ENCODE results near the gene PBX3.
A peak's percentile ranks its signal among the peaks of the same experiment; 100 is the strongest.

PBX3 gene

GRCh38 chr9:125826850-125827249 is 79.7 kb downstream of the PBX3 start:
- DNase-seq, result no peak

- DNase-seq, result no peak
Observed at GRCh38 chr9:125829743-125830142, 82.6 kb downstream of the PBX3 start.

- no peak for DNase-seq
Observed at GRCh38 chr9:125831054-125831453, 83.9 kb downstream of the PBX3 start.

GRCh38 chr9:125831616-125832015 is 84.4 kb downstream of the PBX3 start:
- no peak for DNase-seq

- DNase-seq, result no peak
Observed at GRCh38 chr9:125835655-125836054, 88.5 kb downstream of the PBX3 start.

GRCh38 chr9:125839317-125839716 is 92.1 kb downstream of the PBX3 start:
- DNase-seq, result no peak

GRCh38 chr9:125841444-125841843 is 94.3 kb downstream of the PBX3 start:
- DNase-seq, result no peak

- DNase-seq, result no peak
Observed at GRCh38 chr9:125842242-125842641, 95.1 kb downstream of the PBX3 start.

- DNase-seq, result peak; percentile 80
Observed at GRCh38 chr9:125843646-125844045, 96.5 kb downstream of the PBX3 start.

GRCh38 chr9:125844611-125845010 is 97.4 kb downstream of the PBX3 start:
- no peak for DNase-seq

- no peak for DNase-seq
Observed at GRCh38 chr9:125845271-125845808, 98.2 kb downstream of the PBX3 start.

GRCh38 chr9:125847735-125848134 is 100.6 kb downstream of the PBX3 start:
- no peak for DNase-seq

GRCh38 chr9:125850106-125850632 is 103.0 kb downstream of the PBX3 start:
- no peak for DNase-seq

GRCh38 chr9:125850763-125851162 is 103.6 kb downstream of the PBX3 start:
- peak; percentile 2 for DNase-seq

GRCh38 chr9:125851979-125852378 is 104.8 kb downstream of the PBX3 start:
- peak; percentile 35 for DNase-seq

- DNase-seq, result peak; percentile 44
Observed at GRCh38 chr9:125852386-125852785, 105.2 kb downstream of the PBX3 start.

- no peak for DNase-seq
Observed at GRCh38 chr9:125854553-125855275, 107.5 kb downstream of the PBX3 start.

GRCh38 chr9:125856331-125856730 is 109.2 kb downstream of the PBX3 start:
- no peak for DNase-seq

GRCh38 chr9:125861405-125862058 is 114.4 kb downstream of the PBX3 start:
- DNase-seq, result no peak

GRCh38 chr9:125863923-125864322 is 116.8 kb downstream of the PBX3 start:
- no peak for DNase-seq

- no peak for DNase-seq
Observed at GRCh38 chr9:125867751-125868415, 120.7 kb downstream of the PBX3 start.

GRCh38 chr9:125878164-125878631 is 131.0 kb downstream of the PBX3 start:
- no peak for DNase-seq

GRCh38 chr9:125881042-125881441 is 133.9 kb downstream of the PBX3 start:
- no peak for DNase-seq

Measured in NCI-H1092 (cell line).